CD4-positive, alpha-beta T cell treated with Interferon alpha-2 for 1 hour (primary cell): ENCODE data around the gene TGFA.
A peak's percentile ranks its signal among the peaks of the same experiment; 100 is the strongest.

Source experiments
- DNase-seq, 2 donors: peaks; one replicate each; pipeline ENCODE4 v3.0.0-alpha.2; 2020 to 2022

The TGFA gene

DNA sequence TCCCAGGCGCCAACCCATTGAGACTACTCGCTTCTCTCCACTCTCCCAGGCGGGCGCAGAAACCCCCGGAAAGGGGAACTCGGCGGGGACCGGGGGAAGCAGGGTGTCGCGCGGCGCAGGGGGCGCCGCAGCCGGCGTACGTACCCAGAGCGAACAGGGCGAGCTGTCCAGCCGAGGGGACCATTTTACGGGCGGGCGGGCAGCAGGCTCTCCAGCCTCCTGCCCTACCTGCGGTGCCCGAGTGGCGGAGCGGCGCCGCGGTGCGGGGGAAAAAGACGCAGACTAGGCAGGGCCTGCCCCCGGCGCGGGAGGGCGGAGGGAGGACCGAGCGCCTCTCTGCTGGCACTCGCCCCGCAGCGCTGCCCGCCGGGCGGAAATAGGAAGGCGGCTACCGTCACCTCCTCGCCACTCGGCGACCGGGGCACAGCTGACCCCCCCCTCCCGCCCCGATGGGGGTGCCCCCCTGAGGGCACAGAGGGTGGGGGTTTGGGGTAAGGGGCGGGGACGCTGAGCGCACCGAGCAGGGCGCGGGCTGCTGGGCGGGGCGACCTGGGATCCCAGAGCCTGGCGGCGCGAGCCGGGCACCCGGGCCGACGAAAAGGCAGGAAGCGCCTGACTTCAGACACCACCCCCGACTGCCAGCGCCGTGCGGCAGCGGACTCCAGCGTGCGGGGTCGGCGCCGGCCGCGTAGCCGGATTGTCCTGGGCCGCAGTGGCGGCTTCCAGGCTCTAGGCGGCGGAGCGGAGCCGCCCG lies at the start of gene TGFA:
TSS of gene TGFA (minus strand) at position 243 of the 754 bp plus-strand sequence. CDS start at position 184, 59 bp downstream.
- DNase-seq = peak; percentile 62 to 79

DNA sequence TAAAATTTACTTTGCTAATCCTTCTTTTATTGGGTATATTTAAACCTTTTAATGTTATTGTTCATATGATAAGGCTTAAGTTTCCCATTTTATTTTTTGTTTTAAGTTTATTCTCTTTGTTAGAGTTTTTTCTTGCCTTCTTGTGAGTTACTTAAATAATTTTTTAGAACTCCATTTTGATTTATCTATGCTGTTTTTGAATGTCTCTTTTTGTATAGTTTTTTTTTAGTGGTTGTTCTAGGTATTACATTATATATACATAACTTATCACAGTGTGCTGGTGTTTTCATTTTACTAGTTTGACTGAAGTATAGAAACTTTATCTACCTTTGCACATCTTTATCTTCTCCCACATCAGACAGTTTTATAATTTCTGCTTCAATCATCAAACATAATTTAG lies 49.4 kb upstream of the TGFA start:
- no peak for DNase-seq

DNA sequence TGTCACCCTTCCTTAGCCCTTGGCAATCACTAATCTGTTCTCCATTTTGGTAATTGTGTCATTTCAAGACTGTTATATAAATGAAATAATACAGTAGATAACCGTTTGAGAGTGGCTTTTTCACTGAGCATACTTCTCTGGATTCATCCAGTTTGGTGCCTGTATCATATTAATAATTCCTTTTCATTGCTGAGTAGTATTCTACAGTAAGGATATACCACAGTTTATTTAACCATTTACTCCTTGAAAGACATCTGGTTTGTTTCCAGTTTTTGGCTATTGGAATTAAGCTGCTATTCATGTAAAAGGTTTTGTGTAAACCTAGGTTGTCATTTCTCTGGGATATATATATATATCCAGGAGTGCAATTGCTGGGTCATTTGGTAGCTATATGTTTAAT lies 44.6 kb upstream of the TGFA start:
- DNase-seq = no peak

DNA sequence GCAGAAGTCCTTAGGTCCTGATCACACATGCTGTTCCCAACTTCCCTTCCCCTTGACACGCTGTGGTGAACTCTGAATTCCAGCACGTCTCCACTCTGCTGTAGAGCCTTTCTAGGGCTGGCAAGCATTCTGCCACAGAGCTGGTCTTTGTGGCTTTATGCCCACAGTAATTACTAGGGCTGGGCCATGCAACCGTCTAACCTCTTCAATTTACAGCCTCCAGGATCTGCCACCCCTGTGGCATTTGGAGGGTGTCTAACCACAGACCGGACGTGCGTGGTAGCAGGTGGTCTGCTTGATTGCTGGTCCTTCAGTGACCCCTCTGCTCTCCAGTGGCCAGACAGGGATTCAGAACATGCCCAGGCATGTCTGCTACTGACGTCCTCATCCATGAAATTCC lies 43.1 kb upstream of the TGFA start:
- DNase-seq = no peak

DNA sequence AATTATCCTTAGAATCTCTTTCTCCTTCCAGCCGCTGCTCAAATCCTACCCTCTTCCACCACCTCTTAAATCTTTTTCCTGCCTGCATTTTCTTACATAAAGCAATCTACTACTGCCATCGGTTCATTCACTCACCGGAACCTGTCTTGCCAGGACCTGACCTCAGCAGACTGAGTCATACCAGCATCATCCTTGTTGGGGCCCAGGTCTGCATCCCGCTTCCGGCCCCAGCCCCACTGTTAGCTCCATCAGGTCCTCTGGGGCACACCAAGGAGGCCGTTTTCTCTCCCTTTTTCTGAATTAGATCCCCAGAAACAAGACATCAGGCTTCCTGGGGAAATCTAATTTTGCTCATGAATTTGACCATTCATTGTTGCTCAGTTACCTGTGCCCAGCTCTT lies 42.7 kb upstream of the TGFA start:
- DNase-seq = no peak

DNA sequence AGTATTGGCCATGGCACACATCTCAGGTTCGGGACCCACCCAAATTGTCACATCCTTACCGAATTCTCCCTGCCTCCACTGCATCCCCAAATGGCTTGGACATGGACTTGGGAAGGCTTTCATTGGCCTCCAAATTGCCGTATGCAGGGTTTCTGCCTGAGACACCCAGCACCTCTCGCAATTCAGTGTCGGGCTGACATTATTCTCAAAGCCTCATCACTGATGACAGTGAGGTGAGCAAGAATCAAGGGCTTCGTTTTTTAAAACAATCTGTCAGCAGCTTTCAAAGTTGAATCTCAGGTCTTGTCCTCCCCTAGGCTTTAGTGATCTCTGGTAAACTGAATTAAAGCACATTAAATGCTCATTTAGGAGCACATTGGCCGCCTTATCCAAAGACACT lies 29.5 kb upstream of the TGFA start:
- DNase-seq = no peak

DNA sequence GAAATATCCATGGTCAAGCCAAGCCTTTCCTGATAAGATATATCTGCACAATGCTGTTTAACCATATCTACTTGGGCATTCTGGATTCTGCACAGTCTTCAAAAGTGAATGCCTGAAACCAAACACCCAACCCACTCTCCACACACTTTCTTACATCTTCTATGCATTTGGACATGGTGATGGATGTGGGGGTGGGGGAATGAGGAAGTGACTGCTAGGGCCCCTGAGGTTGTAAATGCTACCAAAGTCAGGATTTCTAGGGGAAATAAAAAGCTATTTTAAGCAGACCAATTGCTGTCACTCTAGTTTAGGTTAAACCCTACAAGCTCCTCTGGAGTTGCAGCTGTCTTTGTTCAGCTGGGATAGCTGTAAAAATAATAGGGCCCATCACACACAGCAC lies 26.7 kb upstream of the TGFA start:
- DNase-seq = no peak

DNA sequence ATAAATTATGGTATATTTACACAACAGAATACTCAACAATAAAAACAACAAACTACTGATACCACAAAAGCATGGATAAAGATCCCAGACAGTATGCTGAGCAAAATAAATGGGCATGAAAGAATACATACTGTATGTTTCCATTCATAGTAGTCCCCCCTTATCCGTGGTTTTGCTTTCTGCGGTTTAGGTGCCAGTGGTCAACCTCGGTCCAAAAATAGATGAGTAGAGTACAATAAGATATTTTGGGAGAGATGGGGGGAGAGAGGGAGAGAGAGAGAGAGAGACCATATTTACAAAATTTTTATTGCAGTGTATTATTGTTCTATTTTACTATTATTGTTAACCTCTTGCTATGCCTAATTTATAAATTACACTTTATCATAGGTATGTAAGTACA lies 21.0 kb upstream of the TGFA start:
- DNase-seq = no peak

DNA sequence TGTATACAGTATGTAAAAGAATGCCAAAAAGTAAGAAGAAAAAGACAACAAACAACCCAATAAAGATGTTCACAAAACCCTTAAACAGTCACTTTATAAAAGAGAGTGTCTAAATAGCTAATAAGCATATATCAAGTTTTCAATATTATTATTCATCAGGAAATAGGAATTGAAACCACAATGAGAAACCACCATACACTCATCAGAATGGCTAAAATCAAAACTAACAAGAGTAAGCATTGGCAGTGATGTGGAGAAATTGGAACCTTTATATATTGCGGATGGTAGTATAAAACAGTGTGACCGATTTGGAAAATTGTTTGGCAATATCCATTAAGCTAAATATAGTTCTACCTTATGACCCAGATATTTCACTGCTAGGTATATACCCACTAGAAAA lies 20.5 kb upstream of the TGFA start:
- DNase-seq = no peak

DNA sequence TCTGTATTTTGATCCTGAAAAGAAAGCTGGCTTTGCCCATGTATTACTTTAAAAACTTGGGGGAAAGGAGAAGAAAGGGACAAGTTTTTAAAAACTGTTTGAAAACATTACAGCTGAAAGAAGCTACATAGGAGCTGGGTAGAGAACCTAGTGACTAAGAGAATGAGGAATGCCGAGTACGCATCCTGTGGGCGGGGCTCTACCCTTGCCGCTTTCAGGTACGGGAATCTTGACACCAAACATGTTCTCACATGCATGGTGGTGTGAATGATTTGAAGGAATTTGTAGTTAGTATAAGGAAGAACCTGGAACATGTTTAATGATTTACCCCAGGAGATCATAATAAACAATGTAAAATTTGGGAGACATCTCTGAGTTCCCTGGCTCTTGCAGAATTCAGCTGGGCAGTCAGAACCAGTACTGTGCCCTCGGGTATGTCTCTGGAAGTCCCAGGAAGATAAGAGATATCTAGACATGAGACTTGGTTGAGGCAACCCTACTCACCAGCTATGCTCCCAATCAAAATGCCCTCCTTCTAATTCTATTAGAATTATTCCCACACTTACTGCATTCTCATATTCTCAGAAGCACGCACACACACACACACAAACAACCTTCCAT lies 16.5 kb upstream of the TGFA start:
- no peak for DNase-seq

DNA sequence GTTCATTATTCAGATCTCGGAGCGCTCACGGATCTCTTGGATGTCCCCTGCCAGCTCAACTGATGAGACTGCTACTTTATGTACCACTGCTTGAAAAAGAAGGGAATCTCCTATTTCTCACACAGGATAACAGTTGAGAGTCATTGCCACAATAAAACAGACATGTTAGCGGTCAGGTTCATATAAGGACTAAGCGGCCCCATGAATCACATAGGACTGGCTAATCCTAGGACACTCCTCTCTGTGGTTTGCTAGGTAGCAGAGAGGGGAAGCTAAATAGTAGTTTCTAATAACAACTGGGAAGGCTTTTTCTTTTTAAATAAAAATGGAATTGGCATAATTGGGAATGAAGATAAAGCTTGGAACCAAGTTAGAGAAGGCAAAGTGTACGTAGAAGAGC lies 15.9 kb upstream of the TGFA start:
- DNase-seq = no peak

DNA sequence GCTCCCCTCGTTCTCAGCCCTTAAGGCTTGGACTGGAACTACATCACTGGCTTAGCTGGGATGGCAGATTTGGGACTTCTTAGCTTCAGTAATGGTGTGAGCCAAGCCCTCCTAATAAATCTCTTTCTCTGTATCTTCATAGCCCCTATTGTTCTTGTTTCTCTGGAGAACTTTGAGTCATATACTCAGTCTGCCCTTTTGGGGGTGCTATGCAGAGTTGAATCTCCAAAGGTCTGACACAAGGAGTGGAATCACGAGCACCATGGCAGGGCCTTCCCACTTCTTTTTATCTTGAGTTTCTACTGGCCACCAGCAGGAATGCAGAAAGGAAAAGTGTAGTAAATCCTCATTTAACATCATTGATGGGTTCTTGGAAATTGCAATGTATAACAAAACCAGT lies 13.3 kb upstream of the TGFA start:
- DNase-seq = no peak

DNA sequence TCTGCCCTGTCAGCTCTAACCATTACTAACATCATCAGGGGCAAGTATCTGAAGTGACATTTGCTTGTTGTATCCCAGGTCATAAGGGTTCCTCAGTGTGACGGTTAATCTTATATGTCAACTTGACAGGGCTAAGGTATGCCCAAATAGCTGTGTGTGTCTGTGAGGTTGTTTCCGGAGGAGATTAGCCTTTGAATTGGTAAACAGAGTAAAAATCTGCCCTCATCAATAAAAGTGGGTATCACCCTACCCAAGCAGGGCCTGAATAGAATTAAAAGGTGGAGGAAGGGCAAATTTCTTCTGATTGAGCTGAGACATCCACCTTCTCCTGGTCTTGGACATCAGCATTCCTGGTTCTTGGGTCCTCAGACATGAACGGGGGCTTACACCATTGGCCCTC lies 12.8 kb upstream of the TGFA start:
- DNase-seq = no peak

DNA sequence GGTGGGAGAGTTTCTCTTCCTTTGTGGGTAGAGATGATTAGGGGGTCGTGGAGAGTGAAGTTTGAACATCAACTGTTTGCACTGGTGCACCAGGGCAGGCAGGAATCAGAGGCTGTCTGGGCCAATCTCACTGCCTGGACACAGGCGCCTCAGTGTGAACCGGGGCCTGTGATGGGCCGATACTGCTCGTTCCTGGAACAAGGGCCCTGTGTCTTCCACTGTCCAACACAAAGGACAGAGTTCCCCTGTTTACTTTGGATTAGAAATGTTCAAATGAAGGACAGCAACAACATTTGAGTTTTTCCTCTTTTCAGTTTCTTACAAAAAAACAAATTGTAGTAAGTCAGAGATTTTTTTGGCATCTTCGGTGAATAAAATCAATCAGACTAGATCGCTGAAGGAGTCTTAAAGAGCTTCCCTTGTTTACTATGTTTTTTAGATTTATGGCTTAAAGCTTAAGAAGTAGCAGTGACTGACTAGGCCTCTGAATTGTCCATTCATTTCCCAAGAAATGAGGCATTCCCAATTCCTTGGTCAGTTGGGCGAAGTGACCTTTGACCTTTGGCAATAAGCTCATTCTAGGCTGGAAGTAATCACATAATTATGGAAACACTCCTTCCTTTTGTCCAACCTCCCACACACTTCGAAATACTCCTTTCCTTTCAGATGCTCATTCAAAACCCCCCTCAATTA lies 11.6 kb upstream of the TGFA start:
- DNase-seq = no peak

DNA sequence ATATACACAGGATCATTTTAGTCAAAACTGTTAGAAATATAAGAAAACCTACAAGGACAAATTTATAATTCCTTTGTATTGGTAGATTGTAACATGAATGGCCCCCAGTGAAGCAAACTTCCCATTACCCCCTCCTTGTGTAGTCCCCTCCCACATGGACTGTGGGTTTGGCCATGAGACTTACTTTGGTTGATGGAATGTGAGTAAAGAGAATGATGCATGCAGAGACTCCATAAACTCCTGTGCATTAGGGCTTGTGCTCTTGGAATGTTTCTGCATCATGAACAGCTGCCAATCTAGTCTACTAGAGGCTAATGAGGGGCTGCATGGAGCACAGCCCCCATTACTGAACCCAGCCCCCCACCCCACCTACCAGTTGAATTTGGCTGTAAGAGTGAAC lies 8.3 kb upstream of the TGFA start:
- DNase-seq = no peak

DNA sequence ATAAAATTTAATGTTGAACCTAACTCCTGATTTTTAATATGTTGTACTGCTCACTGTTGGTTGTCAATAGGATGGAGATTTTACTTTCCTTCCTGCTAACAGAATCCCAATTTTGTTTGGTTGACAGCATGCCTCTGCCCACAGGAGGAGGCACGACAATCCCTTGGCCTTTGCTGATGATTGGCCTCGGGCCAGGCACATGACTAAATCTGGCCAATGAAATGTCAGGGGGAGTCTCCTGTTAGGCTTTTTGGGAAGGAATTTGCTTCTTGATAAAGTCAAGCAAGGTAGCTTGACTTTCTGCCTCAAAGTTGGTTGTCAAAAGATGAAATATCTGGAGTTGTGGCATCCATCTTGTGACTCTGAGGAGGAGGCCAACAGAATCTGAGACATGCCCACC lies 6.8 kb upstream of the TGFA start:
- no peak for DNase-seq

DNA sequence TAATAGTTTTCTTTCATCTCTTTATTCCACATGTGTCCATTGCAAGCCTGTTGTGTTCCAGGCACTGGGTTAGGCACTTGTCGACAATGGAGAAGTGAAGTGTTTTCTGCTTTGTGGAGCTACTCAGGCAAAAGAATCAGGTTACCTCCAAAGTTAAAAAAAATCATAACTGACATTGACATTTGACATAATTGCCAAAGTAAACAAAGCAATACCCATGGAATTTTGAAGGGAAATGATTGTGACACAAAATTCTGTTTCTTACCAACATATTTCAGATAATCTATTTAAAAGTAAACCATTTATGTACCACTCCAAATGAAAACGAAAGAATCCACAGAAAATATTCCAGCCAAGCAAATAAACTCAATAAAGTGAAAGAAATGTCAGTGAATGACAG lies 6.4 kb upstream of the TGFA start:
- DNase-seq = no peak

DNA sequence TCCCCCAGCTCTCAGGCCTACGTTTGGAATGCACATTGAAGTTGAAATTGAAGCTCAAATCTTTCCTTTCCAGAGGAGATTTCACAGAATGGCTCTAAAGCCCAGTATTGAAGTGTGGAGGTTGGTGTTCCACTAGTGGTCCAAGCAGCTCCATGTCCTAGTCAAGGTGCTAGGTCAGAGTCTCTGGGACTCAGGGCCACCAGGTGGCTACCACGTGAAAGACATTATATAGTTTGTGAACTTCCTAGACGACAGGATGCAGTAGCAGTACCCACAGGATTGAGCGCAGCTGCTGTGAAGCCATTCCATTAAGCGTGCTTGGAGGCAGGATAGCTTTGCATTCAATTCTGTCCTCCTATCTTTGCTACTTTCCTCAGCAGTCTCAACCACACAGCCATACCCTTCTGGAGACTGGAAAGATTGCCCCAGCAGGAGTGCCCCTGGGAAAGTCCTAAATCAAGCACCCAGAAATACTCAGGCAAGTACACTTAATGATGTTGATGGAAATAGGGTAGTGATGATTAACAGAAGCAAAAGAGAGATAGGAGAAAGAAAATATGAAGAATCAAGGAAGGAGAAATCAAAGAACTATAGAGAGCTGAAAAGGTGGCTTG lies 4.7 kb upstream of the TGFA start:
- DNase-seq = no peak

DNA sequence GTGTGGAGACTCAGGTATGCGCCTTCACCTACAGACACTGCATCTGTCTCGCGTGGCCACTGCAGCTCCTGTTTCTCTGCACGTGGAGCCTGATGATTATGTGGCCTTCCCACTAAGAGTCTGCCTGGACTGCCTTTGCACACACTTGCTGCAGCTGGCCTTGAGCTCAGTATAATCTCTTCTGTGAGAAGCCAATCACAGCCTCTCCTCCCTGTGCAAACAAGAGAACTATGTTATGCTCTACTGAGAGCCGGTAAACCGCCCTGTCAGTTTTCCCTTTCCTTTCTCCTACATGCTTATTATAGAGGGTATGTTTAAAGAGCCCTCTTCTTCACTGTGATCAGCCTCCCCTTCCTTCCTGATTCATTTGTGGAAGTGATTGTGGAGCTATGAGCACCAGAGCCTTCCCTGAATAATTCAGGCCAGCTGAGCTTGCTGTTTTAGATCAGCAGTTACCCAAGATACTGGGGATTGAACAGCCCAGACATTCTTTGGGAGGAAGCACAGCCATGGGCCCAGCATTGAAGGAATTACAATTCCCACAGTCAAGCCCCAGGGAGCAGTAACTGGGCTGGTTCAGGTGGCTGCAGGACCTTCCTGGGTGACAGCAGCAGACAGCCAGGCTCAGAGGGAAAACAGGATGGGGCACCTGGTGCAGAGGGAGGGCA lies 3.7 kb upstream of the TGFA start:
- no peak for DNase-seq

DNA sequence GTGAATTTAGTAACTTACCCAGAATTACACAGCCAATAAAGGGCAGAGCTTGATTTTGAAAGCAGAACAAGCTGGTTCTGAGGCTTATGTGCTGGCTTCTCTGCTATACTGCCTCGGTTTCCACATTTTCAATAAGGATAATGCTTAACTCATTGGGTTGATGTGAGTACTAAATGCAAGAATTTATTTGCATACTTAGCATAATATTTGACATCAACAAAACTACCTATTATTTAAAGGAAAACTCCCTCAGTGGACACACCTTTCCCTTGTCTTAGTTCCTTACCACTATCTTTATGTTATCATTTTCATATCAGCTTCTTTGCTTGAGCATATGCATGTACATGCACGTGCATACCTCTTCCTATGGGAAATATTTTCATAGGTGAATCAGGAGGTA lies 3.0 kb upstream of the TGFA start:
- no peak for DNase-seq

DNA sequence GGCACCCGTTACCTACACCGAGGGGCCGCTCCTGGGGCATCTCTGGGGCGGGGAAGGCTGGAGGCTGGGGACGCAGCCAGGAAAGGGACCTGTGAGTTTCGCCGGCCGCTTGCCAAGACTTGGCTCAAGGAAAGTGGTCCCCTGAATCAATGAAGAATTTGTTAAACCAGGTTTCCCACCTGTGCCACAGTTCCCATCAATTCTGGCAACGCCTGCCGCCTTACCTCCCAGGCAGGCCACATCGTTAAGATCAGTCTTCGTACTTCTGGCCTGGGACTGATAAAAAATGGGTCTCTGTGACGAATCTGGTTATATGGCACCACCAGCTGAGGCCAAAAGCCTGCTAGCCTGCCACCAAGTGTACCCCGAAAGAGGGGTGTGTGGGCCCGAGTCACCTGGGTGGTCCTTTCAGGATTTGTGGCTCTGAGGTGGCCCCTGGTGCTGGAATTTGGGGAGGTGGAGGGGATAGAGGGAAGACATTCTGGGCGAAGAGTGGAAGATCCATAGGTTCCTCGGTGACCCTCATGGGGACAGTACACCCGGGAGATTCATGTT lies 789 bp upstream of the TGFA start:
- no peak for DNase-seq

DNA sequence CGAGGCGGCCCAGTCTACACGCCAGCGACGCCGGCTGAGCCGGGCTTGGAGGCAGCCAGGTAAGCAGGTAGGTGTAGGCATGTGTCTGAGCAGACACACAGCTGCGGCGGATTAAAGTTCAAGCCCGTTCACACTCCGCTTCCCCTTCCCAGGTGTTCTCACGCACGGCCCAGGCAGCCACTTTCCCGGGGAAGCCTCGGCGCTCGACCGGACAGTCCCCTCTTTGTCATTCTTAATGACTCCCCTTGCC lies 367 bp downstream of the TGFA start:
- peak in 1 of 2 donors; percentile 6 for DNase-seq
